Keratinocyte (primary cell): ENCODE measurements around the gene AQP9. TPM values are rescaled to one million over a fixed set of nuclear protein-coding genes. Genes with fewer than 3 reads are reported as not detected.

ENCODE experiments used
- DNase-seq: peaks from one replicate; pipeline ENCODE4 v3.0.0-alpha.2; 2011; ENCODE audit warnings: low read depth, missing footprints, low spot score
- FAIRE-seq: peaks from 2 replicates; lab custom pipeline; 2011; peaks lifted over from hg19 to GRCh38; lab: Jason Lieb, UNC
- H2AFZ ChIP-seq: 2 replicates; pipeline ENCODE4 v1.6.0; 2012; ENCODE audit warnings: low read length, control low read depth, inconsistent platforms; ENCODE audit not compliant: control insufficient read depth
- H3K27ac ChIP-seq: 2 replicates; pipeline ENCODE4 v1.5.1; 2011; ENCODE audit warnings: low read length; ENCODE audit not compliant: control insufficient read depth, insufficient read depth
- H3K27me3 ChIP-seq: 3 replicates; pipeline ENCODE4 v1.6.0; 2011; ENCODE audit warnings: low read length; ENCODE audit not compliant: control insufficient read depth, insufficient read depth; ENCODE audit errors: extremely low read depth
- H3K36me3 ChIP-seq, 2 experiments: 2 replicates in 1 of 2; 3 replicates in 1 of 2; pipeline ENCODE4 v1.5.1; 2011; ENCODE audit warnings: low read length in 2 of 2, mild to moderate bottlenecking in 1 of 2; ENCODE audit not compliant: control insufficient read depth in 2 of 2, insufficient read depth in 2 of 2; ENCODE audit errors: extremely low read depth in 1 of 2
- H3K4me1 ChIP-seq: 3 replicates; pipeline ENCODE4 v1.5.1; 2011; ENCODE audit warnings: low read length; ENCODE audit not compliant: control insufficient read depth, insufficient read depth; ENCODE audit errors: extremely low read depth
- H3K4me2 ChIP-seq: 3 replicates; pipeline ENCODE4 v1.6.0; 2011; ENCODE audit warnings: low read depth, low read length; ENCODE audit not compliant: control insufficient read depth, insufficient read depth; ENCODE audit errors: extremely low read depth
- H3K4me3 ChIP-seq, 3 experiments: fragments of 200-600 bp in 1 of 3; sonication (generic) in 1 of 3; 2 replicates in 2 of 3; 3 replicates in 1 of 3; pipeline ENCODE4 v1.5.1; 2011 to 2016; ENCODE audit warnings: low read length in 3 of 3, mild to moderate bottlenecking in 3 of 3, control low read depth in 2 of 3, inconsistent platforms in 1 of 3, low read depth in 1 of 3, mixed read lengths in 1 of 3, mixed run types in 1 of 3, moderate library complexity in 1 of 3; ENCODE audit not compliant: control insufficient read depth in 2 of 3, insufficient read depth in 2 of 3; ENCODE audit errors: extremely low read depth in 1 of 3
- H3K79me2 ChIP-seq: 2 replicates; pipeline ENCODE4 v1.6.0; 2012; ENCODE audit warnings: low read length; ENCODE audit not compliant: control insufficient read depth, insufficient read depth
- H3K9ac ChIP-seq: 3 replicates; pipeline ENCODE4 v1.6.0; 2011; ENCODE audit warnings: low read length; ENCODE audit not compliant: control insufficient read depth, insufficient read depth; ENCODE audit errors: extremely low read depth
- H3K9me1 ChIP-seq: 3 replicates; pipeline ENCODE4 v1.6.0; 2011; ENCODE audit warnings: low read length; ENCODE audit not compliant: control insufficient read depth, insufficient read depth; ENCODE audit errors: extremely low read depth
- H3K9me3 ChIP-seq: 2 replicates; pipeline ENCODE4 v1.5.1; 2012; ENCODE audit warnings: low read depth, low read length; ENCODE audit not compliant: control insufficient read depth
- H4K20me1 ChIP-seq: 3 replicates; pipeline ENCODE4 v1.6.0; 2011; ENCODE audit warnings: low read length; ENCODE audit not compliant: control insufficient read depth, insufficient read depth; ENCODE audit errors: extremely low read depth
- EZH2 ChIP-seq: IDR thresholded peaks from one replicate; pipeline ENCODE4 v1.6.1; 2012; ENCODE audit warnings: inconsistent platforms, mild to moderate bottlenecking, low read length, moderate library complexity
- dilution Hi-C: fragments of 300-500 bp; cut with MboI; formaldehyde crosslinking; loops from one replicate; pipeline ENCODE4 v1.7.0; 2020; ENCODE audit warnings: low sequenced_read_pairs; ENCODE audit not compliant: extremely low pct_ligation_motif_present
- polyA plus RNA-seq, 5 experiments: library from polyadenylated mRNA; depleted of rRNA in 3 of 5; stranded (reverse) in 3 of 5; stranded (forward) in 1 of 5; unstranded in 1 of 5; fragments of >200 nt; gene quantifications; 1 replicate in 1 of 5; 2 replicates in 3 of 5; 3 replicates in 1 of 5; pipeline versions ENCODE4 v1.2.1 to v1.2.3, GENCODE V29; 2011 to 2012; ENCODE audit warnings: missing spikeins in 2 of 5, low read depth in 1 of 5, low replicate concordance in 1 of 5
- TF ChIP-seq, protein P1 (sequence below), 3 experiments: IDR thresholded peaks in 1 of 3; conservative IDR thresholded peaks in 1 of 3; optimal IDR thresholded peaks in 1 of 3; 2 replicates in 2 of 3; 3 replicates in 1 of 3; pipeline versions ENCODE3 to v1.5.1; 2011; ENCODE audit warnings: low read length in 3 of 3, mild to moderate bottlenecking in 3 of 3, moderate library complexity in 2 of 3, control low read depth in 1 of 3, inconsistent platforms in 1 of 3; ENCODE audit not compliant: insufficient read depth in 2 of 3; ENCODE audit errors: extremely low read depth in 1 of 3

AQP9 gene
- polyA plus RNA-seq, 1 donor (not counting 4 experiments of a cell fraction or from before 2014, with no cell fraction given) = 2.6 TPM

DNA sequence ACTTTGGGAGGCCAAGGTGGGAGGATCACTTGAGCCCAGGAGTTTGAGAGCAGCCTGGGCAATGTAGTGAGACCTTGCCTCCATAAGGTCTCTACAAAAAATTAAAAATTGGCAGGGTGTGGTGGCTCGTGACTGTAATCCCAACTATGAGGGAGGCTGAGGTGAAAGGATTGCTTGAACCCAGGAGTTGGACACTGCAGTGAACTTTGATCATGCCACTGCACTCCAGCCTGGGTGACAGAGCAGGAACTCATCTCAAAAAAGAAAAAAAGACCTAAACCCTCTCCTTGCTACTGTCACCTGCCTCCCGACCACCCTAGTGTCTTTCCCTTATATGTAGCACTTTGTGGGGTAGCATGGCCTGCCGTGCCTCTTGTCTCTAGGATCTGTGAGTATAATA, 23.8 kb upstream of the AQP9 start:
- FAIRE-seq = no peak

GRCh38 chr15:58114812-58115211, 23.4 kb upstream of the AQP9 start:
- Histone ChIP-seq H4K20me1 (no peaks in the 10 kb centered on the region), H3K9me3 (no peaks in the 10 kb centered on the region), H3K27ac (no peak overlapping the region), H3K4me2 (no peak overlapping the region), H2AFZ (no peak overlapping the region), H3K4me1 (peaks cover 2% of the 10 kb centered on the region), H3K36me3 (no peaks in the 10 kb centered on the region), H3K9ac (no peak overlapping the region), H3K27me3 (no peaks in the 10 kb centered on the region), H3K9me1 (no peaks in the 10 kb centered on the region), H3K79me2 (no peaks in the 10 kb centered on the region), H3K4me3 (no peak overlapping the region)
- DNase-seq (no peak), FAIRE-seq (no peak)
- dilution Hi-C loops = no loop called here
- TF ChIP-seq, protein P1, sequence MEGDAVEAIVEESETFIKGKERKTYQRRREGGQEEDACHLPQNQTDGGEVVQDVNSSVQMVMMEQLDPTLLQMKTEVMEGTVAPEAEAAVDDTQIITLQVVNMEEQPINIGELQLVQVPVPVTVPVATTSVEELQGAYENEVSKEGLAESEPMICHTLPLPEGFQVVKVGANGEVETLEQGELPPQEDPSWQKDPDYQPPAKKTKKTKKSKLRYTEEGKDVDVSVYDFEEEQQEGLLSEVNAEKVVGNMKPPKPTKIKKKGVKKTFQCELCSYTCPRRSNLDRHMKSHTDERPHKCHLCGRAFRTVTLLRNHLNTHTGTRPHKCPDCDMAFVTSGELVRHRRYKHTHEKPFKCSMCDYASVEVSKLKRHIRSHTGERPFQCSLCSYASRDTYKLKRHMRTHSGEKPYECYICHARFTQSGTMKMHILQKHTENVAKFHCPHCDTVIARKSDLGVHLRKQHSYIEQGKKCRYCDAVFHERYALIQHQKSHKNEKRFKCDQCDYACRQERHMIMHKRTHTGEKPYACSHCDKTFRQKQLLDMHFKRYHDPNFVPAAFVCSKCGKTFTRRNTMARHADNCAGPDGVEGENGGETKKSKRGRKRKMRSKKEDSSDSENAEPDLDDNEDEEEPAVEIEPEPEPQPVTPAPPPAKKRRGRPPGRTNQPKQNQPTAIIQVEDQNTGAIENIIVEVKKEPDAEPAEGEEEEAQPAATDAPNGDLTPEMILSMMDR (optimal IDR thresholded peaks at IDR 0.05 in 1 of 3, IDR thresholded peaks at IDR 0.05 in 1 of 3, conservative IDR thresholded peaks at IDR 0.05 in 1 of 3; ENCODE audit: extremely low read depth in 1 of 3, insufficient read depth in 2 of 3, low read length in 3 of 3) = no peak
- no peak for TF ChIP-seq EZH2

More for the DNA sequence above, 23.8 kb upstream of the AQP9 start:
- H3K27me3 ChIP-seq = no peaks in the 10 kb centered on the region
- H3K4me3 ChIP-seq = no peak overlapping the region
- no peaks in the 10 kb centered on the region for H3K79me2 ChIP-seq
- no peak overlapping the region for H3K4me2 ChIP-seq
- no peak overlapping the region for H3K27ac ChIP-seq
- H3K4me1 ChIP-seq = peaks cover 2% of the 10 kb centered on the region
- dilution Hi-C loops = no loop called here
- no peak overlapping the region for H3K9ac ChIP-seq
- H3K9me3 ChIP-seq = no peaks in the 10 kb centered on the region
- no peaks in the 10 kb centered on the region for H4K20me1 ChIP-seq
- H2AFZ ChIP-seq = no peak overlapping the region
- H3K36me3 ChIP-seq = no peaks in the 10 kb centered on the region
- TF ChIP-seq, protein P1 (optimal IDR thresholded peaks at IDR 0.05 in 1 of 3, IDR thresholded peaks at IDR 0.05 in 1 of 3, conservative IDR thresholded peaks at IDR 0.05 in 1 of 3; ENCODE audit: extremely low read depth in 1 of 3, insufficient read depth in 2 of 3, low read length in 3 of 3) = no peak
- no peak for TF ChIP-seq EZH2
- no peak for DNase-seq
- no peaks in the 10 kb centered on the region for H3K9me1 ChIP-seq
